Islet of Langerhans (tissue), 1 donor: ENCODE data around the gene DNAH17.
"Not testable (repeated sequence)": the region's sequence is repeated elsewhere in the genome, so short reads cannot be mapped to it uniquely, and the experiment has no call there.

Experiments
- FAIRE-seq: peaks from one replicate; lab custom pipeline; 2011; peaks lifted over from hg19 to GRCh38; lab: Jason Lieb, UNC

The DNAH17 gene

DNA sequence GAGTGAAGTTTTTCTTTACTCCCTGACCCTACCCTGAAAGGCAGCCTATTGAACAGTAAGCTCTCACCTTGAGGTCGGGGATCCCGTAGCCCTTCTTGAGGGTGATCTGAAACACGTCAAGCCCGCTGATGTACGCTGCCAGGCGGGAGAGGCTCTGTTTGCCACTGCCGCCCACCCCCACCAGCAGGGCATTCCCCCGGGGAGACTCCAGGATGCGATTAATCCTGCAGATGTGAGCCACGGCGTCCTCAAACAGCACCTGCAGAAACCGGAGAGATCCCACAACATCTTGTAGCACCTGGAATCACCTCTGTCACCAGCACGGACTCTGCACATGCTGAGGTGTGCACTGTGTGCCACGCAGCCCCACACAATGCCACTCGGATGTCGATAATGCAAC is 102.0 kb downstream of the DNAH17 start:
- FAIRE-seq: no peak

DNA sequence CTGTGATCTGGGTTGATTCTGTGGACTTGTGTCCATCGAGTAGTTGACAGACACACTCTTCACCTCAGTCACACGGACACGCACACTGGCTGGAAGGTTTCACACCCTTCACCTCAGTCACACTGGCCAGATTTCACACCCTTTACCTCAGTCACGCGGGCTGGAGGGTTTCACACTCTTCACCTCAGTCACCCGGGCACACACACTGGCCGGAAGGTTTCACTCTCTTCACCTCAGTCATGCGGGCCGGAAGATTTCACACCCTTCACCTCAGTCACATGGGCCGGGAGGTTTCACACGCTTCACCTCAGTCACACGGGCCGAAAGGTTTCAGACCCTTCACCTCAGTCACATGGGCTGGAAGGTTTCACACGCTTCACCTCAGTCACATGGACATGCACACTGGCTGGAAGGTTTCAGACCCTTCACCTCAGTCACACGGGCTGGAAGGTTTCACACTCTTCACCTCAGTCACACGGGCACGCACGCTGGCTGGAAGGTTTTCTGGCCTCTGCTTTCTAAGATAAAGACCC is 102.5 kb downstream of the DNAH17 start:
- no peak for FAIRE-seq

DNA sequence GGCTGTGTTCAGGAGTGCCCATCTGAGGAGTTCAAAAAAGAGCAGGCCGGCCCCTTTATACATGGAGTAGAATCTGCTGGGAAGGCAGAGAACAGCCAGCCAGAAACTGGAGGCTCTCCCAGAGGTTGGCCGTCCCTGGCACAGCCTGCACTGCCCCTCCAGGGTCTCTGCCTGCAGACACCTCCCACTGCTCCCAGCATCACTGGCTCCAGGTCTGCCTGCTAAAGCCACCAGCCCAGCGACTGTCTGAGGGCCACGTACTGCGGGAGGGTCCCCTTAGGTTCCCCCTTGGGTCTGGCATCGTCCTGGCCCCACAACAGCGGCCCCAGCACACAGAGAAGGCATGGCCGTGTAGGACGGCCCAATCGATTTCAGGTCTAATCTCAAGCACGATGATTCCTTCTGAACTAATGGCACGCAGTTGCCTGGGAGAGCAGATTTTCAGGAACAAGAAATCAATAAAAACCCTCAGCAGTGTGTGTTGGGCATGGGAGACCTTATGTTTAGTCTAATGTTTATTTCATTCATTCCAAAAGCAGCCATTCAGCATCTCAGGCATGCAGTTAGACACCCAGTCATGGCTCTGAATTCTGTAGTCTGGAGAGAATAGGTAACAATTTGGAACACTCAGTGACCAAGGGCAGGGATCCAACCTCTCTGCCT is 103.1 kb downstream of the DNAH17 start:
- no peak for FAIRE-seq

GRCh38 chr17:78472035-78472905 is 104.9 kb downstream of the DNAH17 start:
- no peak for FAIRE-seq

- FAIRE-seq: no peak
These were observed 105.6 kb downstream of the DNAH17 start for GRCh38 chr17:78471635-78472034.

- FAIRE-seq: no peak
These were observed 107.8 kb downstream of the DNAH17 start for GRCh38 chr17:78469443-78469842.

- no peak for FAIRE-seq
These were observed 108.8 kb downstream of the DNAH17 start for GRCh38 chr17:78468366-78468765.

DNA sequence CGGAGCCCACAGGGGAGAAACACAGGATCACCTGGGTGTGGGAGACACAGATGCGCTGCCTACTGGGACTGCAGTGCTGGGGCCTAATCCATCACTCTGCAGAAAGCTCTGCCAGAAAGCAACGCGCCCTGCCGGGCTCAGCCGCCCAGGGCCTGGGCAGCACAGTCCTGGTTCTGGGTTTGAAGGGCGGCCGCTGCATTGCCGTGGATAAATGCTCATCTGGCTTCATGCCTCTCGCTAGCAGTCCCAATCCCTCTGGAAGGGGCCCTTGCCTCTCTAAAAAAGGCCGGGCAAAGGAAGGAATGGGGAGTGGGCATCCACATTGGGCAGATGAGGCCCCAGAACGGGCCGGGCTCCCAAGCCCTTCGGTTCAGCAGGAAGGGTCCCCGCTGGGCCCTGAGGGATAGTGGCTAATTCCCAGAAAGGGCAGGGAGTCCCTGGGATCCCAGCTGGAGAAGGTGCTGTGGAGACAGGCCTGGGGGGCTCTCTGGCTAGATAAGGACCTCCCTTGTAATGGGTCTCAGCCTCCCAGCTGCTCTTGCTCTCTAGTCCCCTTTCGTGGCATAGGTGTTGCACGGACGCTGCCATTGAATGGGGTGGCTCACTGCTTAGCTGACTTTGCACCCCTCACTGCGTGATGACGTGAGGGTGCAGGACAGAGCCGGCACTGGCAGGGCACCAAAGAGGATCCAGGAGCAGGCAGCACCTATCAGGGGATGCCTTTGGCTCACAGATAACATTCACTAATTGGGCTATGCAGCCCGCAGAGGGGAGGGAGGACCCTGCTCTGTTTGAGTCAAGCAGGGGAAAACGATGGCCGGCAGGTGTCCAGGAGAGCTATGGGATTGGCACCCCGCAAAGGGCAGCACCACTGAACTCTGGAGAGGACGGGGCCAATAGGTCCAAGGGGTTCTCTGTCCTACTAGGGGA is 110.1 kb downstream of the DNAH17 start:
- no peak for FAIRE-seq

- FAIRE-seq: not testable (repeated sequence)
These were observed 110.9 kb downstream of the DNAH17 start for GRCh38 chr17:78466109-78466785.

DNA sequence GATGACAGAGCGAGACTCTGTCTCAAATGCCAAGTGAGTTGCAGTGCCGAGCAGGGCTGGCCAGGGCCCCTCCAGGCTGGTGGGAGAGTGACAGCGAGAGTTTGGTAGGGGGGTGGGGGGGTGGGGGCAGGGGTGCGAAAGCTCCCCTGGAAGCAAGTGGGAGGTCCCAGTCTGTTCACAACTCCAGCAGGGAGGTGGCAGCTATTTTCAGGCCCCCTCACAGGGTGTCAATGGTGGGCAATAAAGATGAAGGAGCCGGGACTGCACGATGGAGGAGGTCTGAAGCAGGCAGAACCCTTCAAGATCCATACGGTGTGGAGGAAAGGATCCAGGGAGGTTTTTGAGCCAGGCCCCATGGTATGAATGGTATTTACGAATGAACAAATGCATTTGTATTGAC is 115.0 kb downstream of the DNAH17 start:
- no peak for FAIRE-seq

DNA sequence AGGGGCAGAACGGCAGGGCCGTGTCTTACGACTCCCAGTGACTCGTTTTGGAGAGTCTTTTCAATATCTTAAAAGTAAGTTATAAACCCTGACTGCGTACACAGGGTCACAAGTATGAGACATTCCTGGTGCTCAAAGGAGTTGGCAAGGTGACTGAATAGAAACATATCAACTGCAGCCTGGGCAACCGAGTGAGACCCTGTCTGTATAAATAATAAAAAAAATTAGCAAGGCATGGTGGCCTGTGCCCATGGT is 115.5 kb downstream of the DNAH17 start:
- no peak for FAIRE-seq

DNA sequence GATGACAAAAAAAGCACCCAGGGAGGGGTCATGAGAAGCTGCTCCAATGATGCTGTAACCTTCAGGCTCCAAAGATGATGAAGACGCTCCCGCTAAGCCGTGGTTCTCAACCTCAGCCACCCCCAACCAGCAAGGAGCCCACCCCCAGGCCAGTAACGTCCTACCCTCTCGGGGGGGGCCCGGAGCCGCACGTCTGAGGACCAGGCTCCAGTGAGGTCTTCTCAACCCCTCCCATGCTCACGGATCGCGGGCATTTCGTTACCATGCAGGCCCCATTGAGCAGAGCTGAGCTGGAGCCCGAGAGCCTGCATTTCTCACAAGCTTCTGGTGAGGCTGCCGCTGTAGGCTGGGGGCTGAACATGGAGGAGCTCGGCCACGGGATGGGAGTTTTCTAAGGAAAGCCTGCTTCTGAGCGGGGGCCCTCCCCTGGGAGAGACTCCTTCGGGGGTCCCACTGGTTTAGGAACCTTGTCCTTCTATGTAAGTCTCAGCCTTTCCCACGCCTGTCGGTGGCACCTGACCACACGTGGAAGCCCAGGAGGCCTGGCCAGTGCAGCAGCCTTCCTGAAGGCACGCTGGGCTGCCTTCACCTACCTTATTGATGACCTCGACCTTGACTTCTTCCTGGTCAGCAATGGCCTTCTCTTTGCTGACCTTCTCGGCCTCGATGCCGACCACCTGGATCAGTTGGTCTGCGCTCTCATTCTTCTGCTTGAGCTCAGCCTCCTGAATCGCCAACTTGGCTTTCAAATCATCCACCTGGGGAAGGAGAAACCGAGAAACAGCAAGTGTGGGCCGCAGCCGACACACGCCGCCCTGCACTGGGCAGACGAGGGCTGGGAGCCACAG is 116.0 kb downstream of the DNAH17 start:
- no peak for FAIRE-seq

DNA sequence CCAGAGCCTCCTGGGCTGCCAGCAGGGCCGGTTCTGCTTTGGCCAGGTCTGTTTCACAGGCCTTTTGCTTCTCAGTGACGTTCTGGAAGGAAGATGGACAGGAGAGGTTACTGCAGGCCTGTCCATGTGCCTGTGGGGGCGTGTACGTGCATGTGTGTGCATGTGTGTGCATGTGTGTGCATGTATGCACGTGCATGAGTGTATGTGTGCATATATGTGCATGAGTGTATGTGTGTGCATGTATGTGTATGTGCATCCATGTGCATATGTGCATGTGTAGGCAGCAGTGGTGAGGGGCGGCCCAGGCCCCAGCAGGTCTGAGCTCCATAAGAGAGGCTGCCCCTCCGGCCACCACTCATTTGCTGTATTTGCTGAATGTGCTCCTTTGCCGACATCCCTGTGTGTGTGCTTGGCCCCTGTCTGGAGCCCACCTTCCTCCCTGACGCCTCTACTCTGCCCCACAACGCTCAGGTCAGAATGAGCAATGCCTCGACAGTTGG is 117.0 kb downstream of the DNAH17 start:
- no peak for FAIRE-seq

DNA sequence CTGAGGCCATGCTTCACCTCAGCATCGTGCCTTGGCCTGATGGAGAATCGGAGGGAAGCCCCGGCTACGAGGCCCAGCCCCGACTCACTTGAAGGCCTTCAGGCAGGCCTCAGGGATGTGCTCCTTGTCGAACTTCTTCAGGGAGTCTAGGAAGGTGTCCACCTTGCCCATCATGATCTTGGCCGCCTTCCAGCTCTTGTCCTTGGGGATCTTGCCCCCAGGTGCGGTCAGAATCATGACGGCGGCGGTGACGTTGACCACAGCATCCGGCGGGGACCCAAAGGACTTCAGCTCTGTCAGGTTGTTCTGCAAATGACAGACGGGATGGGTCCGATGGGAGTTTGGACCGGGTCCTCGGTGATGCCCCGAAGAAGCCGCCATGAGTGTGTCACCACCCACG is 117.5 kb downstream of the DNAH17 start:
- no peak for FAIRE-seq

- no peak for FAIRE-seq
These were observed 118.4 kb downstream of the DNAH17 start for GRCh38 chr17:78458736-78459335.

DNA sequence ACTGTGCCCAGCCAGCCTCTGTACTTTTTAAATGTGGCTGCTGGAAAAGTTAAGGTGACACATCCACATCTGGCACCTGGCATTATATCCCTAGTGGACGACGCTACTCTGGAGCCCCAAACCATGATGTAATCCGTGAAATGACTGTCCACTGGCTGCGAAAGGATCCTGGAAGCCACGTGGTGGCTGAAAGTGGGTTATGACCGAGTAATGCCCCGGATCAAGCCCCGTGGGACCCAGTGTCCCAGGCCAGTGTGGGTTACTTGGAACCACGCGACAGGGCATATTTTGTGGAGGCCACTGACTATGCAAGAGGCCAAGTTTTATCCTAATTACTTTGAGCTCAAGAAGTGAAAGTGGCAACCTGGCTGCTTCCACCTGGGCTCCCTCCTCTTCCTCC is 119.1 kb downstream of the DNAH17 start:
- no peak for FAIRE-seq

GRCh38 chr17:78454346-78454745 is 122.8 kb downstream of the DNAH17 start:
- FAIRE-seq: no peak

DNA sequence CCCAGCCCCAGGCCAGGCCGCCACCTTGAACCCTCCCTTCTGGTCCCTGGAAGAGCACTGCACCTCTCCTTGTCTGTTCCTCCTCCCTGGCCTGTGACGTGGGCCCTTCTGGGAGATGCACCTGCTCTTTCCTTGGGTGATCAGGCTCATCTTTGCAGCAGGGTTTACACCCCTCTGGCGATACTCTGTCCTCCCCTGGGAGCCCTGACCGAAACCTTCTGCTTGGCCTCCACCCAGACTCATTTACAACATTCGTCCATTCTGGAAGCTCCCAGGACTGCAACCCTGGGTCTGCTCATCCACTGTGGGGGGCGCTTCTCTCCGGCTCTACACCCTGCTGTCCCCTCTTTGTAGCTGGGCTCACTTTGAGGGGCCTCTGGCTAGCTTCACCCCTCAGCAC is 125.4 kb downstream of the DNAH17 start:
- FAIRE-seq: no peak

DNA sequence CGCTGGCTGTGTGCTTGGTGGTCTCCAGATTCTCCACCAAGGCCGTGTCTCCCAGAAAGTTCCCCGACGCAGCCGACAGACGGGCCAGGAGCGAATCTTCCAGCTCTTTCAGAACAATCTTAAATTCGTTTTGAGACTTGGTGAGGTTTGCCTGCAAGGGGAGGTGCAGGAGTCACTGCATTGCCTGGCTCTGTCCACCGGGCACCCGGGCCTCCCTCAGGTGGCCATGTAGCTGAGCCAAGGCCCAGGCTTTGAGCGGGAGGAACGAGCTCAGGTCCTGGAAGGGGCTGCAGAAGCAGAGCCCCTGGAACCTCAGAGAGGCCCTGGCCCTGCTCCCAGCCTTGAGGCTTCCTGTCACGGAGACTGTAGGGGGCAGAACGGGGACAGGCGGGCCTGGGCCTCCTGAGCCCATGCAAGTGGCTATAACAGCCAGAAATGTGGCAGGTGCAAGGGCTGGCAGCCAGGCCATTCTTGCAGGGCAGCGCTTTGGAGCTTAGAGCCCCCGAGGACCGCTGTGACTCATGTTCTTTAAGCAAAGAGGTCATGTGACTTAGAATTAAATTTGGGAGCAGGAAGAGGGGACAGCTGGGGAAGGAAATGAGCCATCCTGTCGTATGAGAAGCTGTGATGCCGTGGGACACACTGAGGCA is 126.4 kb downstream of the DNAH17 start:
- FAIRE-seq: no peak

- no peak for FAIRE-seq
These were observed 127.1 kb downstream of the DNAH17 start for GRCh38 chr17:78449983-78450595.
